SK-N-SH treated with all-trans-retinoic acid at 6 μM for 48 hours (cell line): ENCODE data around the gene NRAP.

Experiments used
- ATAC-seq: fragments of 200-7000 bp; cut with Tn5 transposase; 3 replicates; pipeline ENCODE4 v1.9.1; 2020; ENCODE audit warnings: mild to moderate bottlenecking, moderate library complexity
- ARNTL ChIP-seq: fragments of 450-650 bp; formaldehyde crosslinking; IDR thresholded peaks from 2 replicates; pipeline ENCODE4 v1.5.0; 2020; ENCODE audit warnings: low read depth, mild to moderate bottlenecking, moderate library complexity, borderline replicate concordance
- BACH2 ChIP-seq: fragments of 250-450 bp; sonication (Bioruptor Pico); IDR thresholded peaks from 2 replicates; pipeline ENCODE4 v1.9.0; 2021; ENCODE audit warnings: mild to moderate bottlenecking, borderline replicate concordance
- CREB5 ChIP-seq: fragments of 250-450 bp; sonication (Bioruptor Pico); IDR thresholded peaks from 2 replicates; pipeline ENCODE4 v1.5.1; 2020; ENCODE audit warnings: low read depth, mild to moderate bottlenecking, moderate library complexity
- CSDC2 ChIP-seq: fragments of 250-450 bp; sonication (Bioruptor Pico); IDR thresholded peaks from 2 replicates; pipeline ENCODE4 v1.5.0; 2020; ENCODE audit warnings: mild to moderate bottlenecking, moderate library complexity
- CSRNP3 ChIP-seq: fragments of 250-450 bp; sonication (Bioruptor Pico); IDR thresholded peaks from 2 replicates; pipeline ENCODE4 v1.5.1; 2021; ENCODE audit warnings: mild to moderate bottlenecking, moderate library complexity
- ISL1 ChIP-seq: fragments of 250-450 bp; sonication (Bioruptor Pico); IDR thresholded peaks from 2 replicates; pipeline ENCODE4 v2.1.2; 2022; ENCODE audit warnings: mild to moderate bottlenecking, moderate library complexity
- OSR1 ChIP-seq: fragments of 250-450 bp; sonication (Bioruptor Pico); IDR thresholded peaks from 2 replicates; pipeline ENCODE4 v1.8.0; 2022; ENCODE audit warnings: moderate library complexity, mild to moderate bottlenecking, inconsistent platforms
- PATZ1 ChIP-seq: fragments of 250-450 bp; sonication (Bioruptor Pico); IDR thresholded peaks from 2 replicates; pipeline ENCODE4 v1.8.0; 2020; ENCODE audit warnings: mild to moderate bottlenecking, moderate library complexity, borderline replicate concordance
- PPARA ChIP-seq: fragments of 250-450 bp; sonication (Bioruptor Pico); IDR thresholded peaks from 2 replicates; pipeline ENCODE4 v1.5.0; 2020; ENCODE audit warnings: mild to moderate bottlenecking, borderline replicate concordance
- RARB ChIP-seq: fragments of 250-450 bp; sonication (Bioruptor Pico); IDR thresholded peaks from 2 replicates; pipeline ENCODE4 v1.8.0; 2021; ENCODE audit warnings: mild to moderate bottlenecking, moderate library complexity
- SNAI2 ChIP-seq: fragments of 250-450 bp; sonication (Bioruptor Pico); IDR thresholded peaks from 2 replicates; pipeline ENCODE4 v1.5.0; 2020; ENCODE audit warnings: mild to moderate bottlenecking, moderate library complexity
- TCF4 ChIP-seq: fragments of 250-450 bp; sonication (Bioruptor Pico); IDR thresholded peaks from 2 replicates; pipeline ENCODE4 v1.8.0; 2021; ENCODE audit warnings: mild to moderate bottlenecking, moderate library complexity, borderline replicate concordance
- TOX ChIP-seq: fragments of 250-450 bp; sonication (Bioruptor Pico); IDR thresholded peaks from 2 replicates; pipeline ENCODE4 v1.8.0; 2021; ENCODE audit warnings: mild to moderate bottlenecking, moderate library complexity, borderline replicate concordance
- TSHZ2 ChIP-seq: fragments of 250-450 bp; sonication (Bioruptor Pico); IDR thresholded peaks from 2 replicates; pipeline ENCODE4 v1.5.0; 2020; ENCODE audit warnings: mild to moderate bottlenecking, moderate library complexity
- ZC3H10 ChIP-seq: fragments of 250-450 bp; sonication (Bioruptor Pico); IDR thresholded peaks from 2 replicates; pipeline ENCODE4 v1.5.1; 2021; ENCODE audit warnings: mild to moderate bottlenecking, moderate library complexity
- ZFP3 ChIP-seq: fragments of 250-450 bp; sonication (Bioruptor Pico); IDR thresholded peaks from 2 replicates; pipeline ENCODE4 v1.5.0; 2020; ENCODE audit warnings: mild to moderate bottlenecking, moderate library complexity
- ZFP30 ChIP-seq: fragments of 450-650 bp; formaldehyde crosslinking; IDR thresholded peaks from 2 replicates; pipeline ENCODE4 v1.5.0; 2022; ENCODE audit warnings: mild to moderate bottlenecking, moderate library complexity
- ZNF565 ChIP-seq: fragments of 450-650 bp; formaldehyde crosslinking; conservative IDR thresholded peaks from 2 replicates; pipeline ENCODE4 v1.5.0; 2020; ENCODE audit warnings: low read depth, mild to moderate bottlenecking, moderate library complexity

The NRAP gene

GRCh38 chr10:113697595-113697994, 33.8 kb upstream of the NRAP start:
- ATAC-seq = no peak

GRCh38 chr10:113695691-113696090, 31.9 kb upstream of the NRAP start:
- ATAC-seq = no peak
- TF ChIP-seq TOX (CRISPR knock-in tag) (no peak), CSRNP3 (CRISPR knock-in tag) (no peak), ZFP30 (no peak), SNAI2 (CRISPR knock-in tag) (no peak), PPARA (no peak), CSDC2 (CRISPR knock-in tag) (no peak), ISL1 (CRISPR knock-in tag) (no peak), ARNTL (CRISPR knock-in tag) (no peak), CREB5 (CRISPR knock-in tag) (no peak)

More at GRCh38 chr10:113697595-113697994, 33.8 kb upstream of the NRAP start:
- TF ChIP-seq CREB5 (CRISPR knock-in tag) (no peak), RARB (CRISPR knock-in tag) (no peak), ARNTL (CRISPR knock-in tag) (no peak), TSHZ2 (CRISPR knock-in tag) (no peak), ZFP3 (CRISPR knock-in tag) (no peak), OSR1 (CRISPR knock-in tag) (no peak), TCF4 (CRISPR knock-in tag) (no peak)

GRCh38 chr10:113693348-113693747, 29.5 kb upstream of the NRAP start:
- TF ChIP-seq ZNF565 (CRISPR knock-in tag) = no peak
- no peak for TF ChIP-seq OSR1 (CRISPR knock-in tag)
- ATAC-seq = no peak

GRCh38 chr10:113692271-113692670, 28.4 kb upstream of the NRAP start:
- no peak for ATAC-seq
- no peak for TF ChIP-seq SNAI2 (CRISPR knock-in tag)
- TF ChIP-seq BACH2 (CRISPR knock-in tag) = no peak
- TF ChIP-seq PATZ1 = no peak
- TF ChIP-seq ZFP30 = no peak
- TF ChIP-seq CSRNP3 (CRISPR knock-in tag) = no peak
- TF ChIP-seq TSHZ2 (CRISPR knock-in tag) = no peak
- TF ChIP-seq ARNTL (CRISPR knock-in tag) = no peak
- TF ChIP-seq RARB (CRISPR knock-in tag) = no peak
- no peak for TF ChIP-seq PPARA
- no peak for TF ChIP-seq ZC3H10 (CRISPR knock-in tag)
- TF ChIP-seq TOX (CRISPR knock-in tag) = no peak
- TF ChIP-seq TCF4 (CRISPR knock-in tag) = no peak
- TF ChIP-seq, all 23 proteins: peak for 0
